GM12878 (cell line): Measurements from ENCODE around the gene ZNF391. TPM values are rescaled to one million over a fixed set of nuclear protein-coding genes. Genes with fewer than 3 reads are reported as not detected.

Experiments used
- ATAC-seq: fragments of 200-7000 bp; cut with Tn5 transposase; 3 replicates; pipeline ENCODE4 v1.9.1; 2020; ENCODE audit warnings: mild to moderate bottlenecking, moderate library complexity
- BruUV-seq: library from RNA; stranded (reverse); fragments of 400-500 nt; replicated peaks from 2 replicates; lab custom pipeline; 2021; lab: Mats Ljungman, UMichigan
- CTCF ChIA-PET: fragments of 300-600 bp; sonication (Branson Sonifier 250); formaldehyde crosslinking; extraction: SDS; loops from one replicate; lab custom pipeline; 2021; ENCODE audit warnings: inconsistent platforms; lab: Yijun Ruan, JAX
- POLR2A ChIA-PET: fragments of 350-600 bp; formaldehyde crosslinking; extraction: SDS; loops from one replicate; lab custom pipeline; 2021; ENCODE audit warnings: inconsistent platforms; lab: Charles Lee
- RAD21 ChIA-PET: fragments of 300-600 bp; sonication (Branson Sonifier 250); formaldehyde crosslinking; loops from one replicate; lab custom pipeline; 2023; ENCODE audit warnings: antibody characterized with exemption; ENCODE audit not compliant: unreplicated experiment; lab: Charles Lee
- SMC1A ChIA-PET: fragments of 300-600 bp; sonication (Branson Sonifier 250); formaldehyde crosslinking; loops from one replicate; lab custom pipeline; 2023; ENCODE audit not compliant: unreplicated experiment, uncharacterized antibody; lab: Charles Lee
- DNase-seq: peaks from one replicate; pipeline ENCODE4 v3.0.0-alpha.2; 2011; ENCODE audit warnings: low read depth, low spot score
- FAIRE-seq: peaks from 3 replicates; lab custom pipeline; 2011; peaks lifted over from hg19 to GRCh38; lab: Jason Lieb, UNC
- H2AFZ ChIP-seq: 2 replicates; pipeline ENCODE4 v1.6.0; 2011; ENCODE audit warnings: low read depth, low read length, control low read depth; ENCODE audit not compliant: control insufficient read depth
- H3K27ac ChIP-seq: 2 replicates; pipeline ENCODE4 v1.5.1; 2011; ENCODE audit warnings: control low read depth; ENCODE audit not compliant: control insufficient read depth, insufficient read depth
- H3K27me3 ChIP-seq, 2 experiments: replicated peaks in 1 of 2; 2 replicates each; pipeline versions ENCODE4 v1.6.0 to v1.6.1; 2011; ENCODE audit warnings: low read length in 1 of 2; ENCODE audit not compliant: control insufficient read depth in 2 of 2, insufficient read depth in 2 of 2
- H3K36me3 ChIP-seq, 2 experiments: 2 replicates each; pipeline ENCODE4 v1.5.1; 2011; ENCODE audit warnings: low read length in 1 of 2; ENCODE audit not compliant: control insufficient read depth in 2 of 2, insufficient read depth in 2 of 2
- H3K4me1 ChIP-seq: 2 replicates; pipeline ENCODE4 v1.6.1; 2011; ENCODE audit warnings: mild to moderate bottlenecking, low read length, moderate library complexity, mixed read lengths; ENCODE audit not compliant: control insufficient read depth, insufficient read depth
- H3K4me2 ChIP-seq: 2 replicates; pipeline ENCODE4 v1.6.0; 2011; ENCODE audit warnings: control low read depth; ENCODE audit not compliant: control insufficient read depth, insufficient read depth
- H3K4me3 ChIP-seq: fragments of 200-600 bp; sonication (generic); 2 replicates; pipeline ENCODE4 v1.5.1; 2016
- H3K79me2 ChIP-seq: 2 replicates; pipeline ENCODE4 v1.6.0; 2011; ENCODE audit warnings: low read length; ENCODE audit not compliant: control insufficient read depth, insufficient read depth
- H3K9ac ChIP-seq: 2 replicates; pipeline ENCODE4 v1.8.0; 2011; ENCODE audit warnings: low read length, control low read depth, mixed read lengths; ENCODE audit not compliant: control insufficient read depth, insufficient read depth
- H3K9me3 ChIP-seq: replicated peaks from 3 replicates; pipeline ENCODE4 v1.5.1; 2011; ENCODE audit warnings: mild to moderate bottlenecking, low read length; ENCODE audit not compliant: control insufficient read depth, insufficient read depth
- H4K20me1 ChIP-seq: 2 replicates; pipeline ENCODE4 v1.6.0; 2011; ENCODE audit not compliant: control insufficient read depth, insufficient read depth
- HDGF ChIP-seq: fragments of 450-650 bp; IDR thresholded peaks from 2 replicates; pipeline ENCODE4 v1.6.1; 2016; ENCODE audit warnings: antibody characterized with exemption
- IRF3 ChIP-seq: fragments of 450-650 bp; IDR thresholded peaks from 2 replicates; pipeline ENCODE4 v1.6.1; 2014; ENCODE audit warnings: mild to moderate bottlenecking
- MEF2B ChIP-seq: fragments of 450-650 bp; IDR thresholded peaks from 2 replicates; pipeline ENCODE4 v1.6.1; 2018; ENCODE audit warnings: mild to moderate bottlenecking, moderate library complexity; ENCODE audit not compliant: partially characterized antibody, poor library complexity, severe bottlenecking
- MYC ChIP-seq: IDR thresholded peaks from 2 replicates; pipeline ENCODE4 v1.6.1; 2011; ENCODE audit warnings: mild to moderate bottlenecking, low read length, moderate library complexity, inconsistent platforms; ENCODE audit not compliant: insufficient read depth, insufficient replicate concordance, insufficient read length, severe bottlenecking
- PBX3 ChIP-seq: IDR thresholded peaks from 2 replicates; pipeline ENCODE4 v1.6.1; 2011; ENCODE audit warnings: mild to moderate bottlenecking, low read depth, low read length, moderate library complexity; ENCODE audit not compliant: insufficient replicate concordance
- STAT3 ChIP-seq: IDR thresholded peaks from 2 replicates; pipeline ENCODE4 v1.6.1; 2011; ENCODE audit warnings: low read depth, low read length, improper control_type of control experiment
- TCF3 ChIP-seq: IDR thresholded peaks from 2 replicates; pipeline ENCODE4 v1.6.1; 2012; ENCODE audit warnings: low read depth, mild to moderate bottlenecking, low read length, borderline replicate concordance; ENCODE audit not compliant: insufficient read depth
- whole genome bisulfite sequencing: methylation state at CpG from one replicate; pipeline ENCODE4 v1.1.6; 2016; ENCODE audit warnings: low lambda C conversion rate; ENCODE audit not compliant: insufficient replicate concordance, insufficient coverage; ENCODE audit errors: missing lambda C conversion rate; 5-methylcytosine and 5-hydroxymethylcytosine counted together
- in situ Hi-C: fragments of 300-500 bp; cut with MboI; formaldehyde crosslinking; loops from 9 replicates; pipeline ENCODE4 v1.14.3; 2018; ENCODE audit warnings: mixed read lengths
- intact Hi-C: fragments of 100-400 bp; cut with micrococcal nuclease; formaldehyde crosslinking; loops from one replicate; pipeline ENCODE4 v1.14.2; 2022; ENCODE audit not compliant: unreplicated experiment
- polyA plus RNA-seq, 11 experiments: library from polyadenylated mRNA; depleted of rRNA in 4 of 11; unstranded in 6 of 11; stranded (reverse) in 5 of 11; fragments of >200 nt; fragmentation: Nextera tagmentation in 4 of 11; fragmentation: Illumina TruSeq in 1 of 11; extraction: Ambion mirVana in 4 of 11; extraction: Trizol in 1 of 11; gene quantifications; 1 replicate in 1 of 11; 2 replicates in 10 of 11; pipeline versions ENCODE4 v1.2.1 to v1.2.3, GENCODE V29; 2011 to 2016; ENCODE audit warnings: inconsistent platforms in 2 of 11, missing spikeins in 2 of 11, low read depth in 1 of 11
- total RNA-seq, 4 experiments: library from RNA; depleted of rRNA in 3 of 4; stranded (reverse); fragments of >200 nt in 3 of 4; fragmentation: Illumina TruSeq in 1 of 4; extraction: Trizol in 1 of 4; gene quantifications; 2 replicates each; pipeline versions ENCODE4 v1.2.1 to v1.2.3, GENCODE V29; 2013 to 2021

ZNF391 gene
- total and polyA plus RNA-seq, 10 of the 15 experiments (the other 5 are each of a cell fraction or from before 2014, with no cell fraction given): 0.42 to 1.9 (median 1.0) TPM

GRCh38 chr6:27433714-27434113 lies 45.2 kb downstream of the ZNF391 start:
- Histone ChIP-seq H3K9me3 (no peaks in the 10 kb centered on the region; the same call in 1 of the 3 replicates), H3K9ac (no peak overlapping the region), H3K79me2 (no peaks in the 10 kb centered on the region), H2AFZ (no peak overlapping the region), H3K4me3 (no peak overlapping the region), H3K4me2 (no peak overlapping the region), H3K4me1 (no peaks in the 10 kb centered on the region), H3K36me3 (no peaks in the 10 kb centered on the region), H3K27ac (no peak overlapping the region), H3K27me3 (no peaks in the 10 kb centered on the region), H4K20me1 (no peaks in the 10 kb centered on the region)
- no peak for TF ChIP-seq HDGF
- no peak for TF ChIP-seq PBX3
- no peak for TF ChIP-seq IRF3
- TF ChIP-seq STAT3: no peak
- no peak for TF ChIP-seq MEF2B
- TF ChIP-seq MYC: no peak
- TF ChIP-seq TCF3: no peak
- intact Hi-C loops (no loop called here), in situ Hi-C loops (no loop called here)
- WGBS: 36% methylated on average over 1 of the region's 1 CpG
- POLR2A ChIA-PET: no interaction called here
- FAIRE-seq: no peak
- SMC1A ChIA-PET: interaction anchor here (1.1 kb wide), 1 partner anchor 10 kb away, joined by 3 read pairs; no protein-coding TSS in a partner anchor
- no peak for DNase-seq
- no TSS peak for BruUV-seq
- CTCF ChIA-PET: interaction anchor here (0.6 kb wide), 1 partner anchor 100 kb away, joined by 3 read pairs; no protein-coding TSS in a partner anchor
- RAD21 ChIA-PET: no interaction called here
- no peak for ATAC-seq
